Measurements from ENCODE around the gene MORN5.

The MORN5 gene

GRCh38 chr9:122244349-122244748 is 84.6 kb downstream of the MORN5 start:
- no peak for DNase-seq

DNA sequence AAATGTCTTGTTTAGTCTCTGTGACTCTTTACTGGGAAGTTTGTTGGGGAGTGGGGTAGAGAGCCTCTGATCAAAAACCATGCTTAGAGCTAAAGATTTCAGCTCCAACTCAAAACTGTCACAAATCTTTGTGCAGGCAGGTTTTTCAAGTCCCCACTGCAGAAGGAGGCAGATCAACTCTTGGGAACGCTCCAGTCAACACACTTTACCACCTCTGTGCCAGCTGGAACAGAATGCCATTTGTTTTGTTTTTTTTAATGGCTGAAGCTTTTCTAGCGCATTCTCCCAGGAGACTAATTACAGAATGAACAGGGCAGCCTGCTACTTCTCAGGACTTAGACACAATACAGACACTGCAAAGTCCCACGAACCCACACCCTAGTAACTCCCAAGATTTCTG is 87.0 kb downstream of the MORN5 start:
- DNase-seq, result no peak

DNA sequence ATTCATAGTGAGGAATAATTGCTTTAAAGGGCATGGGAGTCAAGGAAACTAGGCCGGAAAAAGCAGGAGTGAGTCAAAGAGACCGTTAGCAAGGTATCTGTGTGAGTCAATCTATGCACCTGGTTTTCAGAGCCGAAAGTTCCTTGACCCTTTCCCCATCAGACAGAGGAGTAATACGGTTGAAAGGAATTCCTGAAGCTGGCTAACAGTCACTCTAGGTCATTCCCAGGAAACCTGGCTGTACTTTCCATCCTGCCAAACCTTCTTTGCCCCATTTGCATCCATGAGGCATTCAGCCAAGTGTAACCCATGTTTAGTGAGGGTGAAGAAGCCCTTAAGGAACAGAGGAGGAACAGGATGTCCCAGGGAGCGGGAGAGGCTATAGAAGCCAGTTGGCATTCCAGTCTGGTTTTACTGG is 88.7 kb downstream of the MORN5 start:
- no peak for DNase-seq

Data from activated CD4-positive, alpha-beta T cell treated with anti-CD3 and anti-CD28 coated beads for 4 hours (primary cell).